WTC11 (cell line): Measurements from ENCODE around the gene RFX7. TPM values are rescaled to one million over a fixed set of nuclear protein-coding genes. Genes with fewer than 3 reads are reported as not detected.

ENCODE experiments used
- ATAC-seq: fragments of 200-7000 bp; cut with Tn5 transposase; 2 replicates; pipeline ENCODE4 v1.10.0; 2021; ENCODE audit warnings: mild to moderate bottlenecking, moderate library complexity
- CTCF ChIA-PET: fragments of 300-600 bp; sonication (Branson Sonifier 250); formaldehyde crosslinking; loops from one replicate; lab custom pipeline; 2021; ENCODE audit warnings: antibody characterized with exemption; lab: Charles Lee
- POLR2A ChIA-PET: fragments of 350-600 bp; sonication (Branson Sonifier 250); formaldehyde crosslinking; loops from one replicate; lab custom pipeline; 2021; ENCODE audit warnings: antibody characterized with exemption; lab: Charles Lee
- DNase-seq: peaks from one replicate; pipeline ENCODE4 v3.0.0; 2021; ENCODE audit warnings: low spot score
- H3K27ac Mint-ChIP-seq: 2 replicates; pipeline ENCODE4 v1.8.0; 2021; ENCODE audit warnings: mixed read lengths
- H3K27me3 Mint-ChIP-seq: 2 replicates; pipeline ENCODE4 v1.8.0; 2021; ENCODE audit warnings: low read depth, mild to moderate bottlenecking, moderate library complexity, mixed read lengths
- H3K36me3 Mint-ChIP-seq: 2 replicates; pipeline ENCODE4 v1.8.0; 2021; ENCODE audit warnings: mixed read lengths
- H3K4me1 Mint-ChIP-seq: 2 replicates; pipeline ENCODE4 v1.8.0; 2022; ENCODE audit warnings: mixed read lengths
- H3K4me3 Mint-ChIP-seq: 2 replicates; pipeline ENCODE4 v1.8.0; 2021; ENCODE audit warnings: mild to moderate bottlenecking, moderate library complexity, mixed read lengths
- H3K9me3 Mint-ChIP-seq: 2 replicates; pipeline ENCODE4 v1.8.0; 2021; ENCODE audit warnings: mixed read lengths
- AR ChIP-seq: fragments of 250-450 bp; sonication (Bioruptor Pico); IDR thresholded peaks from 2 replicates; pipeline ENCODE4 v1.9.0; 2021; ENCODE audit warnings: mild to moderate bottlenecking
- ARID4B ChIP-seq: sonication (generic); formaldehyde crosslinking; IDR thresholded peaks from 2 replicates; pipeline ENCODE4 v1.8.0; 2023; ENCODE audit warnings: missing genetic modification reagents, mild to moderate bottlenecking, borderline replicate concordance
- CREM ChIP-seq: sonication (generic); formaldehyde crosslinking; IDR thresholded peaks from 2 replicates; pipeline ENCODE4 v1.8.1; 2022; ENCODE audit warnings: mild to moderate bottlenecking, missing genetic modification reagents, moderate library complexity
- ELF4 ChIP-seq: sonication (generic); formaldehyde crosslinking; IDR thresholded peaks from 2 replicates; pipeline ENCODE4 v1.8.1; 2022; ENCODE audit warnings: low read depth, mild to moderate bottlenecking, moderate library complexity, missing genetic modification reagents
- ETV6 ChIP-seq: sonication (generic); formaldehyde crosslinking; IDR thresholded peaks from 2 replicates; pipeline ENCODE4 v1.8.1; 2022; ENCODE audit warnings: mild to moderate bottlenecking, missing genetic modification reagents
- FOXK1 ChIP-seq: sonication (generic); formaldehyde crosslinking; IDR thresholded peaks from 2 replicates; pipeline ENCODE4 v1.8.0; 2022; ENCODE audit warnings: mild to moderate bottlenecking, moderate library complexity, missing genetic modification reagents
- GRHL2 ChIP-seq: fragments of 250-450 bp; sonication (Bioruptor Pico); IDR thresholded peaks from 2 replicates; pipeline ENCODE4 v1.8.0; 2022; ENCODE audit warnings: mild to moderate bottlenecking, moderate library complexity; ENCODE audit not compliant: insufficient replicate concordance, severe bottlenecking
- HMGXB4 ChIP-seq: sonication (generic); formaldehyde crosslinking; IDR thresholded peaks from 2 replicates; pipeline ENCODE4 v1.8.1; 2023; ENCODE audit warnings: mild to moderate bottlenecking, moderate library complexity, missing genetic modification reagents
- JUN ChIP-seq: sonication (generic); formaldehyde crosslinking; IDR thresholded peaks from 2 replicates; pipeline ENCODE4 v1.8.0; 2023; ENCODE audit warnings: mild to moderate bottlenecking, missing genetic modification reagents
- MLX ChIP-seq: sonication (generic); formaldehyde crosslinking; IDR thresholded peaks from 2 replicates; pipeline ENCODE4 v1.8.1; 2023; ENCODE audit warnings: mild to moderate bottlenecking, missing genetic modification reagents, moderate library complexity
- NFYB ChIP-seq: sonication (generic); formaldehyde crosslinking; conservative IDR thresholded peaks from 2 replicates; pipeline ENCODE4 v1.8.0; 2022; ENCODE audit warnings: low read depth, missing genetic modification reagents
- PRDM15 ChIP-seq: sonication (generic); formaldehyde crosslinking; IDR thresholded peaks from 2 replicates; pipeline ENCODE4 v1.8.0; 2022; ENCODE audit warnings: missing genetic modification reagents
- PRRX2 ChIP-seq: fragments of 250-450 bp; sonication (Bioruptor Pico); IDR thresholded peaks from 2 replicates; pipeline ENCODE4 v1.8.0; 2021; ENCODE audit warnings: mild to moderate bottlenecking
- SP1 ChIP-seq: sonication (generic); formaldehyde crosslinking; conservative IDR thresholded peaks from 2 replicates; pipeline ENCODE4 v1.8.1; 2022; ENCODE audit warnings: missing genetic modification reagents
- TCF7 ChIP-seq: sonication (generic); formaldehyde crosslinking; IDR thresholded peaks from 2 replicates; pipeline ENCODE4 v1.8.0; 2022; ENCODE audit warnings: mild to moderate bottlenecking, low read depth, missing genetic modification reagents, moderate library complexity
- TP53 ChIP-seq: sonication (generic); formaldehyde crosslinking; IDR thresholded peaks from 2 replicates; pipeline ENCODE4 v1.8.1; 2023; ENCODE audit warnings: mild to moderate bottlenecking, missing genetic modification reagents
- ZNF138 ChIP-seq: sonication (generic); formaldehyde crosslinking; conservative IDR thresholded peaks from 2 replicates; pipeline ENCODE4 v1.8.1; 2022; ENCODE audit warnings: mild to moderate bottlenecking, moderate library complexity, missing genetic modification reagents
- ZNF317 ChIP-seq: sonication (generic); formaldehyde crosslinking; IDR thresholded peaks from 2 replicates; pipeline ENCODE4 v1.8.1; 2023; ENCODE audit warnings: low read depth, mild to moderate bottlenecking, moderate library complexity, missing genetic modification reagents, borderline replicate concordance
- ZNF416 ChIP-seq: fragments of 250-450 bp; sonication (Bioruptor Pico); IDR thresholded peaks from 2 replicates; pipeline ENCODE4 v1.9.0; 2021; ENCODE audit warnings: mild to moderate bottlenecking, inconsistent platforms
- ZNF425 ChIP-seq: fragments of 250-450 bp; sonication (Bioruptor Pico); conservative IDR thresholded peaks from 2 replicates; pipeline ENCODE4 v1.9.0; 2021; ENCODE audit warnings: mild to moderate bottlenecking
- total RNA-seq: library from RNA; stranded (reverse); gene quantifications from 3 replicates; pipeline ENCODE4 v1.2.3, GENCODE V29; 2021

RFX7 gene
- total RNA-seq, 1 experiment from 2014 or later, result 36.0 TPM

- TF ChIP-seq PRDM15 (CRISPR knock-in tag), result no peak
- TF ChIP-seq ELF4 (CRISPR knock-in tag), result no peak
- no peak for TF ChIP-seq ZNF138 (CRISPR knock-in tag)
- no peak for TF ChIP-seq TCF7 (CRISPR knock-in tag)
- no peak for TF ChIP-seq ZNF425 (CRISPR knock-in tag)
- no peak for TF ChIP-seq GRHL2 (CRISPR knock-in tag)
- no peak for TF ChIP-seq CREM (CRISPR knock-in tag)
These were observed 2.1 kb downstream of the RFX7 start (continued) for GRCh38 chr15:56241374-56242105.

GRCh38 chr15:56240390-56240789 is 3.3 kb downstream of the RFX7 start:
- peaks cover 13% of the 10 kb centered on the region for H3K36me3 Mint-ChIP-seq
- CTCF ChIA-PET, result no interaction called here
- DNase-seq, result no peak
- no peak for ATAC-seq
- peaks cover 3% of the 10 kb centered on the region; the same call in 1 of the 2 replicates for H3K9me3 Mint-ChIP-seq
- no peak overlapping the region for H3K27ac Mint-ChIP-seq
- no peaks in the 10 kb centered on the region for H3K27me3 Mint-ChIP-seq
- no peak overlapping the region for H3K4me3 Mint-ChIP-seq
- H3K4me1 Mint-ChIP-seq, result peaks cover 40% of the 10 kb centered on the region
- POLR2A ChIA-PET, result no interaction called here
- TF ChIP-seq JUN (CRISPR knock-in tag) (no peak), ETV6 (CRISPR knock-in tag) (no peak), NFYB (no peak), ZNF416 (no peak), HMGXB4 (CRISPR knock-in tag) (no peak), SP1 (no peak), ZNF317 (CRISPR knock-in tag) (no peak), MLX (CRISPR knock-in tag) (no peak), TP53 (no peak), ZNF138 (CRISPR knock-in tag) (no peak), ARID4B (CRISPR knock-in tag) (no peak), FOXK1 (CRISPR knock-in tag) (no peak), AR (CRISPR knock-in tag) (no peak), PRRX2 (no peak)
